Loucy (cell line): ENCODE data around the gene EFTUD2.

Experiments used
- EZH2phosphoT487 ChIP-seq: fragments of 200-600 bp; IDR thresholded peaks from 2 replicates; pipeline ENCODE4 v1.6.1; 2018; ENCODE audit warnings: antibody characterized with exemption, mild to moderate bottlenecking, moderate library complexity, borderline replicate concordance
- TF ChIP-seq, protein P1 (sequence below): fragments of 200-600 bp; sonication (generic); conservative IDR thresholded peaks from 2 replicates; pipeline ENCODE4 v1.5.1; 2014; ENCODE audit warnings: mild to moderate bottlenecking, antibody characterized with exemption, low read length

DNA sequence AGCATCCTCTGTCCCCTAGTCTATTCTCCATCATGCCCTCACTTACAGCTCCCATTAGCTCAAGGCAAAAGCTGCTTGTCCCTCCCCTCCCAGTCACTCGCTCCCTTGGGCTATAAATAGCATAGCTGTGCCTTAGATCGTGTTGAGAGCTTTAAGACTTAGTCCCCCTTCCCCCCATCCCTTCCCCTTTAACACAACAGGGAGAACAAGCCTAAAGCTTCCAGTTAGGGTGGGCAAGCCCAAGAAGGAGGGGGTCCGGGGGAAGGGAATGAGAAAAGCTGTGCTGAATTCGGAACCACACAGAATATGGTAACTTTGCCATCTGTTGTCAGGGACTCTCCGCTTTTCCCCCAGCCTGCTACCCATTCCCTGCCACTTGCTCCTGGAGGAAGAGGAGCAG, 56.5 kb downstream of the EFTUD2 start:
- TF ChIP-seq, protein P1, sequence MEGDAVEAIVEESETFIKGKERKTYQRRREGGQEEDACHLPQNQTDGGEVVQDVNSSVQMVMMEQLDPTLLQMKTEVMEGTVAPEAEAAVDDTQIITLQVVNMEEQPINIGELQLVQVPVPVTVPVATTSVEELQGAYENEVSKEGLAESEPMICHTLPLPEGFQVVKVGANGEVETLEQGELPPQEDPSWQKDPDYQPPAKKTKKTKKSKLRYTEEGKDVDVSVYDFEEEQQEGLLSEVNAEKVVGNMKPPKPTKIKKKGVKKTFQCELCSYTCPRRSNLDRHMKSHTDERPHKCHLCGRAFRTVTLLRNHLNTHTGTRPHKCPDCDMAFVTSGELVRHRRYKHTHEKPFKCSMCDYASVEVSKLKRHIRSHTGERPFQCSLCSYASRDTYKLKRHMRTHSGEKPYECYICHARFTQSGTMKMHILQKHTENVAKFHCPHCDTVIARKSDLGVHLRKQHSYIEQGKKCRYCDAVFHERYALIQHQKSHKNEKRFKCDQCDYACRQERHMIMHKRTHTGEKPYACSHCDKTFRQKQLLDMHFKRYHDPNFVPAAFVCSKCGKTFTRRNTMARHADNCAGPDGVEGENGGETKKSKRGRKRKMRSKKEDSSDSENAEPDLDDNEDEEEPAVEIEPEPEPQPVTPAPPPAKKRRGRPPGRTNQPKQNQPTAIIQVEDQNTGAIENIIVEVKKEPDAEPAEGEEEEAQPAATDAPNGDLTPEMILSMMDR: no peak
- TF ChIP-seq EZH2phosphoT487: no peak
